Measurements from ENCODE around the gene UBE2G2.

Gene UBE2G2

GRCh38 chr21:44723177-44724131 is 78.2 kb downstream of the UBE2G2 start:
- DNase-seq = no peak

DNA sequence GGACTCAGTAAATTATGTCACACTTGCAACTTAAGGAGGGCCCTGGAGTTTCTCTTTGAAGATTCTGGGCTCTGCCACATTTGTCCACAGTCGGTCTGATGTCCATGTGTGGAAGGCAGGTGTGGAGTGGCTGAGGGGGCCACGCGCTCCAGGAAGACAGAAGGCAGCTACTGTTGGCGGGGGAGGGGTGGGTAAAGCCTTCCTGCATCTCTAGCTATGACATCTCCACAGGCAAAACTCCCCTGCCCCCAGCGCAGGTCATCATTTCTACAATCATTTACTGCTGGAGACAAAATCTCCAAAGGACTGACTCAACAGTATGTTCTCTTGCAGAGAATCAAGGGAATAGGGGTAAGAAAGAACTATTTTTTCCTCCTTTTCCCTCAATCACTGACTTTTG is 78.9 kb downstream of the UBE2G2 start:
- no peak for DNase-seq

- no peak for DNase-seq
Measured at GRCh38 chr21:44720170-44720569, 81.5 kb downstream of the UBE2G2 start.
